Right atrium auricular region (tissue), 2 donors: ENCODE measurements around the gene RASGRP4. TPM values are rescaled to one million over a fixed set of nuclear protein-coding genes. Genes with fewer than 3 reads are reported as not detected.

Experiments
- DNase-seq: peaks from one replicate; pipeline ENCODE4 v3.0.0-alpha.2; 2019; ENCODE audit warnings: low spot score
- H3K27ac ChIP-seq, 2 donors: fragments of 200-600 bp; sonication (generic); 1 replicate in 1 of 2; 2 replicates in 1 of 2; pipeline ENCODE4 v1.5.1; 2016 to 2019
- H3K27me3 ChIP-seq, 2 donors: fragments of 200-600 bp; sonication (generic); one replicate each; pipeline versions ENCODE4 v1.5.1 to v1.6.0; 2017 to 2019
- H3K36me3 ChIP-seq: fragments of 200-600 bp; sonication (generic); one replicate; pipeline ENCODE4 v1.5.1; 2016
- H3K4me1 ChIP-seq, 2 donors: fragments of 200-600 bp; sonication (generic); one replicate each; pipeline versions ENCODE4 v1.5.1 to v1.6.0; 2017 to 2019
- H3K4me3 ChIP-seq, 2 donors: fragments of 200-600 bp; sonication (generic); 1 replicate in 1 of 2; 2 replicates in 1 of 2; pipeline ENCODE4 v1.5.1; 2017 to 2019; ENCODE audit warnings: mild to moderate bottlenecking in 1 of 2, moderate library complexity in 1 of 2
- H3K9me3 ChIP-seq, 2 donors: fragments of 200-600 bp; sonication (generic); one replicate each; pipeline ENCODE4 v1.5.1; 2019
- total RNA-seq, 2 donors: library from RNA; depleted of rRNA; stranded (reverse); fragments of >200 nt; gene quantifications; one replicate each; pipeline ENCODE4 v1.1.0, GENCODE V29; 2016
- TF ChIP-seq, protein P1 (sequence below), 2 donors: fragments of 200-600 bp; sonication (generic); IDR thresholded peaks; one replicate each; pipeline ENCODE4 v1.5.1; 2019; ENCODE audit warnings: antibody characterized with exemption in 2 of 2

RASGRP4 gene
- total RNA-seq, 2 donors from 2014 or later, result 1.1 to 2.9 TPM

DNA sequence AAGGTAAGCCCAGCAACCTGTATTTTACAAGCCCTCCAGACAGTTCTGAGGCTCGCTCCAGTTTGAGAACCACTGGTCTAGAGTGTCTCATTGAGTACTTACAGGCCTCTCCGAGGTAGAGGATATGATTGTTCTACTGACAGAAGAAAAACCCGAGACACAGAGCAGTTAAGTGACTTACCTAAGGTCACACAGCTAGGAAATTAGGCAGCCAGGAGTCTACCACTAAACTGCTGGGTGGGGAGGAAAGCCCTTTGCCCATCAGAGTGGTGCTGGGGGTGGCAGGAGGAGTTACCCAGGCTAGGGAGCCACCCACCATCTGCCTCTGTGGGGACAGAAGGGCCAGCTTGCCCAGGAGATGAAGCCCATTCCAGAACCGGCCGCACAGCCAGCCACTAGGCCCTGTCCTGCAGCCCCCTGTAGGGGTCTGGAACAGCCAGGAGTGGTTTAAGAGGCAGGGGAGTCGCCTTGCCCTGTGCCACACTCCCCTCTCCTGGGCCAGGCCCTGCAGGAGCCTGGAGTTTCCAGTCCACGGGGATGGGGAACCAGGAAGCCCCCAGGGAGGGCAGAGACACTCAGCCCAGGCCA, 703 bp downstream of the RASGRP4 start:
- DNase-seq, result no peak
- Histone ChIP-seq H3K4me3 (peak overlapping the region in 1 of 2 donors; percentile 23), H3K9me3 (no peaks in the 10 kb centered on the region), H3K27ac (no peak overlapping the region), H3K27me3 (no peaks in the 10 kb centered on the region), H3K4me1 (no peaks in the 10 kb centered on the region), H3K36me3 (no peaks in the 10 kb centered on the region)
- TF ChIP-seq, protein P1, sequence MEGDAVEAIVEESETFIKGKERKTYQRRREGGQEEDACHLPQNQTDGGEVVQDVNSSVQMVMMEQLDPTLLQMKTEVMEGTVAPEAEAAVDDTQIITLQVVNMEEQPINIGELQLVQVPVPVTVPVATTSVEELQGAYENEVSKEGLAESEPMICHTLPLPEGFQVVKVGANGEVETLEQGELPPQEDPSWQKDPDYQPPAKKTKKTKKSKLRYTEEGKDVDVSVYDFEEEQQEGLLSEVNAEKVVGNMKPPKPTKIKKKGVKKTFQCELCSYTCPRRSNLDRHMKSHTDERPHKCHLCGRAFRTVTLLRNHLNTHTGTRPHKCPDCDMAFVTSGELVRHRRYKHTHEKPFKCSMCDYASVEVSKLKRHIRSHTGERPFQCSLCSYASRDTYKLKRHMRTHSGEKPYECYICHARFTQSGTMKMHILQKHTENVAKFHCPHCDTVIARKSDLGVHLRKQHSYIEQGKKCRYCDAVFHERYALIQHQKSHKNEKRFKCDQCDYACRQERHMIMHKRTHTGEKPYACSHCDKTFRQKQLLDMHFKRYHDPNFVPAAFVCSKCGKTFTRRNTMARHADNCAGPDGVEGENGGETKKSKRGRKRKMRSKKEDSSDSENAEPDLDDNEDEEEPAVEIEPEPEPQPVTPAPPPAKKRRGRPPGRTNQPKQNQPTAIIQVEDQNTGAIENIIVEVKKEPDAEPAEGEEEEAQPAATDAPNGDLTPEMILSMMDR (IDR thresholded peaks at IDR 0.05), result no peak

- Histone ChIP-seq H3K9me3 (no peaks in the 10 kb centered on the region), H3K36me3 (no peaks in the 10 kb centered on the region), H3K4me3 (no peak overlapping the region), H3K4me1 (no peaks in the 10 kb centered on the region), H3K27me3 (no peaks in the 10 kb centered on the region), H3K27ac (no peak overlapping the region)
- TF ChIP-seq, protein P1 (IDR thresholded peaks at IDR 0.05), result no peak
- no peak for DNase-seq
These were observed 1.7 kb downstream of the RASGRP4 start for GRCh38 chr19:38424272-38424671.

DNA sequence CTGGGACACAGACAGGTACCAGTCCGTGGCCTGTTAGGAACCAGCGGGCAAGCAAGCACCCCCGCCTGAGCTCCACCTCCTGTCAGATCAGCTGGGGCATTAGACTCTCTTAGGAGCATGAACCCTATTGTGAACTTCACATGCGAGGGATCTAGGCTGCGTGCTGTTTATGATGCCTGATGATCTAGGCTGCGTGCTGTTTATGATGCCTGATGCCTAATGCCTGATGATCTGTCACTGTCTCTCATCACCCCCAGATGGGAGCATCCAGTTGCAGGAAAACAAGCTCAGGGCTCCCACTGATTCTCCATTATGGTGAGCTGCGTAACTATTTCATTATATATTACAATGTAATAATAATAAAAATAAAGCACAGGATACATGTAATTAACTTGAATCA, 3.6 kb downstream of the RASGRP4 start:
- Histone ChIP-seq H3K27me3 (no peaks in the 10 kb centered on the region), H3K4me3 (no peak overlapping the region), H3K27ac (no peak overlapping the region), H3K9me3 (no peaks in the 10 kb centered on the region), H3K36me3 (no peaks in the 10 kb centered on the region), H3K4me1 (peaks cover 0 to 10% of the 10 kb centered on the region in 2 donors)
- TF ChIP-seq, protein P1 (IDR thresholded peaks at IDR 0.05), result no peak
- no peak for DNase-seq

GRCh38 chr19:38421856-38422255, 4.2 kb downstream of the RASGRP4 start:
- TF ChIP-seq, protein P1 (IDR thresholded peaks at IDR 0.05), result no peak
- H3K4me1 ChIP-seq, result peaks cover 0 to 11% of the 10 kb centered on the region in 2 donors
- H3K27ac ChIP-seq, result no peak overlapping the region
- no peak overlapping the region for H3K4me3 ChIP-seq
- no peaks in the 10 kb centered on the region for H3K9me3 ChIP-seq
- H3K27me3 ChIP-seq, result no peaks in the 10 kb centered on the region
- DNase-seq, result no peak
- H3K36me3 ChIP-seq, result no peaks in the 10 kb centered on the region

GRCh38 chr19:38420935-38421334, 5.1 kb downstream of the RASGRP4 start:
- H3K36me3 ChIP-seq, result no peaks in the 10 kb centered on the region
- DNase-seq, result no peak
- H3K4me1 ChIP-seq, result peaks cover 0 to 11% of the 10 kb centered on the region in 2 donors
- TF ChIP-seq, protein P1 (IDR thresholded peaks at IDR 0.05), result no peak
- no peaks in the 10 kb centered on the region for H3K27me3 ChIP-seq
- no peak overlapping the region for H3K27ac ChIP-seq
- H3K9me3 ChIP-seq, result no peaks in the 10 kb centered on the region
- H3K4me3 ChIP-seq, result no peak overlapping the region
